Spleen (tissue), 11 donors: ENCODE results near the gene APOBEC4. TPM values are rescaled to one million over a fixed set of nuclear protein-coding genes. Genes with fewer than 3 reads are reported as not detected.

ENCODE experiments used
- DNase-seq: peaks from one replicate; pipeline ENCODE4 v3.0.0-alpha.2; 2020
- H3K27ac ChIP-seq, 8 donors: fragments of 200-600 bp; sonication (generic) in 7 of 8; 1 replicate in 4 of 8; 2 replicates in 4 of 8; pipeline versions ENCODE4 v1.5.0 to v1.8.0; 2016 to 2021; ENCODE audit warnings: inconsistent platforms in 4 of 8, mild to moderate bottlenecking in 4 of 8, moderate library complexity in 1 of 8
- H3K27me3 ChIP-seq, 7 donors: fragments of 200-600 bp; sonication (generic) in 6 of 7; replicated peaks in 1 of 7; 1 replicate in 4 of 7; 2 replicates in 3 of 7; pipeline versions ENCODE4 v1.5.0 to v1.8.0; 2016 to 2021; ENCODE audit warnings: inconsistent platforms in 3 of 7, mild to moderate bottlenecking in 1 of 7
- H3K36me3 ChIP-seq, 6 donors: fragments of 200-600 bp; sonication (generic) in 5 of 6; 1 replicate in 4 of 6; 2 replicates in 2 of 6; pipeline versions ENCODE4 v1.5.0 to v1.8.0; 2016 to 2021; ENCODE audit warnings: inconsistent platforms in 2 of 6
- H3K4me1 ChIP-seq, 6 donors: fragments of 200-600 bp; sonication (generic) in 5 of 6; 1 replicate in 3 of 6; 2 replicates in 3 of 6; pipeline versions ENCODE4 v1.5.0 to v1.8.0; 2016 to 2021; ENCODE audit warnings: inconsistent platforms in 3 of 6
- H3K4me3 ChIP-seq, 8 donors: fragments of 200-600 bp; sonication (generic) in 7 of 8; 1 replicate in 4 of 8; 2 replicates in 4 of 8; pipeline versions ENCODE4 v1.5.0 to v1.8.0; 2016 to 2021; ENCODE audit warnings: inconsistent platforms in 4 of 8, mild to moderate bottlenecking in 4 of 8, moderate library complexity in 2 of 8
- H3K9me3 ChIP-seq, 8 donors: fragments of 200-600 bp; sonication (generic) in 7 of 8; 1 replicate in 4 of 8; 2 replicates in 4 of 8; pipeline versions ENCODE4 v1.5.0 to v1.8.0; 2016 to 2021; ENCODE audit warnings: inconsistent platforms in 4 of 8
- POLR2A ChIP-seq, 3 donors: fragments of 450-650 bp; IDR thresholded peaks; one replicate each; pipeline ENCODE4 v1.5.1; 2017; ENCODE audit warnings: antibody characterized with exemption in 3 of 3, mild to moderate bottlenecking in 1 of 3
- POLR2AphosphoS5 ChIP-seq, 3 donors: sonication (generic); formaldehyde crosslinking; IDR thresholded peaks; one replicate each; pipeline ENCODE4 v1.5.1; 2017; ENCODE audit warnings: antibody characterized with exemption in 3 of 3
- WGBS, 5 donors: extraction: QIAGEN DNeasy Blood & Tissue Kit in 3 of 5; methylation state at CpG; one replicate each; pipeline versions ENCODE4 v1.1.5 to v1.1.7; 2013 to 2018; 5-methylcytosine and 5-hydroxymethylcytosine counted together
- intact Hi-C: fragments of 100-400 bp; cut with DNase I; formaldehyde crosslinking; loops from one replicate; pipeline ENCODE4 v1.15.0; 2023; ENCODE audit warnings: low total_unique reads
- polyA plus RNA-seq, 3 donors: library from polyadenylated mRNA; stranded (reverse); fragments of 200-250 nt; gene quantifications; one replicate each; pipeline ENCODE4 v1.2.1, GENCODE V29; 2013
- total RNA-seq, 7 donors: library from RNA; depleted of rRNA in 3 of 7; stranded (reverse); fragments of >200 nt in 3 of 7; fragmentation: NEBNext Ultra II Directional in 4 of 7; extraction: Animal tissue kit (Norgen Biotek cat#: 25700) in 4 of 7; gene quantifications; one replicate each; pipeline versions ENCODE4 v1.1.0 to v1.2.1, GENCODE V29; 2016 to 2021
- TF ChIP-seq, protein P1 (sequence below), 11 experiments: fragments of 200-600 bp in 7 of 11; fragments of 450-650 bp in 4 of 11; sonication (generic) in 4 of 11; IDR thresholded peaks in 8 of 11; conservative IDR thresholded peaks in 3 of 11; 1 replicate in 7 of 11; 2 replicates in 4 of 11; pipeline versions ENCODE4 v1.4.0 to v1.8.0; 2016 to 2021; ENCODE audit warnings: antibody characterized with exemption in 11 of 11, inconsistent platforms in 4 of 11, mild to moderate bottlenecking in 1 of 11
- donor health status: healthy with polysubstance abuse.
- donor health status: DM: no; HTN: no; CAD: no; lungs with moderate emphysema.
- donor health status: DM: no; HTN: no; CAD: no.
- donor health status: Bipolar disorder and iron deficiency.
- donor health status: healthy.
- donor health status: DM: no; HTN: no; CAD: no.
- donor health status: DM: yes; HTN: yes; CAD: no.

The APOBEC4 gene
- total and polyA plus RNA-seq, 10 donors, result not detected

GRCh38 chr1:183646776-183647175, 6.3 kb downstream of the APOBEC4 start:
- TF ChIP-seq, protein P1, sequence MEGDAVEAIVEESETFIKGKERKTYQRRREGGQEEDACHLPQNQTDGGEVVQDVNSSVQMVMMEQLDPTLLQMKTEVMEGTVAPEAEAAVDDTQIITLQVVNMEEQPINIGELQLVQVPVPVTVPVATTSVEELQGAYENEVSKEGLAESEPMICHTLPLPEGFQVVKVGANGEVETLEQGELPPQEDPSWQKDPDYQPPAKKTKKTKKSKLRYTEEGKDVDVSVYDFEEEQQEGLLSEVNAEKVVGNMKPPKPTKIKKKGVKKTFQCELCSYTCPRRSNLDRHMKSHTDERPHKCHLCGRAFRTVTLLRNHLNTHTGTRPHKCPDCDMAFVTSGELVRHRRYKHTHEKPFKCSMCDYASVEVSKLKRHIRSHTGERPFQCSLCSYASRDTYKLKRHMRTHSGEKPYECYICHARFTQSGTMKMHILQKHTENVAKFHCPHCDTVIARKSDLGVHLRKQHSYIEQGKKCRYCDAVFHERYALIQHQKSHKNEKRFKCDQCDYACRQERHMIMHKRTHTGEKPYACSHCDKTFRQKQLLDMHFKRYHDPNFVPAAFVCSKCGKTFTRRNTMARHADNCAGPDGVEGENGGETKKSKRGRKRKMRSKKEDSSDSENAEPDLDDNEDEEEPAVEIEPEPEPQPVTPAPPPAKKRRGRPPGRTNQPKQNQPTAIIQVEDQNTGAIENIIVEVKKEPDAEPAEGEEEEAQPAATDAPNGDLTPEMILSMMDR (IDR thresholded peaks at IDR 0.05 in 8 of 11, conservative IDR thresholded peaks at IDR 0.05 in 3 of 11), result no peak
- TF ChIP-seq POLR2A (IDR thresholded peaks at IDR 0.05) (no peak), POLR2AphosphoS5 (IDR thresholded peaks at IDR 0.05) (no peak)
- intact Hi-C loops, result no loop called here
- peaks cover 0 to 19% (median 7%) of the 10 kb centered on the region in 6 donors for H3K4me1 ChIP-seq
- no peaks in the 10 kb centered on the region for H3K36me3 ChIP-seq
- no peak overlapping the region for H3K4me3 ChIP-seq
- no peaks in the 10 kb centered on the region for H3K9me3 ChIP-seq
- no peaks in the 10 kb centered on the region for H3K27me3 ChIP-seq
- no peak for DNase-seq
- H3K27ac ChIP-seq, result no peak overlapping the region

GRCh38 chr1:183645531-183645930, 7.6 kb downstream of the APOBEC4 start:
- 84 to 88% (median 87%) methylated on average over 5 of the region's 5 CpGs for WGBS, 5 donors
- DNase-seq, result no peak
- Histone ChIP-seq H3K9me3 (no peaks in the 10 kb centered on the region), H3K36me3 (no peaks in the 10 kb centered on the region), H3K4me1 (peaks cover 0 to 12% (median 5%) of the 10 kb centered on the region in 6 donors), H3K4me3 (no peak overlapping the region), H3K27me3 (no peaks in the 10 kb centered on the region), H3K27ac (no peak overlapping the region)
- TF ChIP-seq POLR2AphosphoS5 (IDR thresholded peaks at IDR 0.05) (no peak), POLR2A (IDR thresholded peaks at IDR 0.05) (no peak)
- TF ChIP-seq, protein P1 (IDR thresholded peaks at IDR 0.05 in 8 of 11, conservative IDR thresholded peaks at IDR 0.05 in 3 of 11), result no peak
- intact Hi-C loops, result no loop called here

- WGBS, 5 donors, result 73 to 88% (median 78%) methylated on average over 3 of the region's 3 CpGs
- H3K36me3 ChIP-seq, result no peaks in the 10 kb centered on the region
- H3K27ac ChIP-seq, result no peak overlapping the region
- DNase-seq, result no peak
- no peaks in the 10 kb centered on the region for H3K27me3 ChIP-seq
- TF ChIP-seq POLR2AphosphoS5 (IDR thresholded peaks at IDR 0.05), result no peak
- TF ChIP-seq, protein P1 (IDR thresholded peaks at IDR 0.05 in 8 of 11, conservative IDR thresholded peaks at IDR 0.05 in 3 of 11), result no peak
- TF ChIP-seq POLR2A (IDR thresholded peaks at IDR 0.05), result no peak
- no peak overlapping the region for H3K4me3 ChIP-seq
- intact Hi-C loops, result no loop called here
- peaks cover 0 to 29% (median 9%) of the 10 kb centered on the region in 6 donors for H3K4me1 ChIP-seq
- H3K9me3 ChIP-seq, result no peaks in the 10 kb centered on the region
Measured at GRCh38 chr1:183642166-183642565, 10.9 kb downstream of the APOBEC4 start.

DNA sequence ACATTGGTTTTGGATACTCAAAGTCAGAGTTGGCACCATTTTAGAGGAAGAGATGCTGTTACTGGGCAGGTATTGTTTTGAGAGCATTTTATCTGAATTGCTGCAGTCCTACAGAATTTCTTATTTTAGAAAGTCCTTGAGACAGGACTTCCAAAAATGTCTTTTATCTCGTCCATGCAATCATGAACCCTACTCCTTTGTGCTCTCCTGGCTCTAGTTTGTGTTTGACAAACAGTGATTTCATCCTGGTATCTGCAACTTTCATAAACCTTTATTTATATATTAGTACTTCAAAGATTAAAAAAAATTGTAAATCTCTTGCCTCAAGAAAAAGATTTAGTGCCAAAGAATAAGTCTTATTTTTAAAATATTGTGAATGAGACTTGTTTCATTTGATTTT, 12.9 kb downstream of the APOBEC4 start:
- 36 to 65% (median 50%) methylated on average over 1 of the region's 1 CpG for WGBS, 5 donors
- no peaks in the 10 kb centered on the region for H3K27me3 ChIP-seq
- no peak overlapping the region for H3K4me3 ChIP-seq
- peak overlapping the region in 2 of 8 donors; percentile 0 to 1 for H3K27ac ChIP-seq
- H3K9me3 ChIP-seq, result no peaks in the 10 kb centered on the region
- intact Hi-C loops, result no loop called here
- no peak for TF ChIP-seq POLR2AphosphoS5 (IDR thresholded peaks at IDR 0.05)
- DNase-seq, result no peak
- no peaks in the 10 kb centered on the region for H3K36me3 ChIP-seq
- peaks cover 0 to 32% (median 10%) of the 10 kb centered on the region in 6 donors for H3K4me1 ChIP-seq
